AG08396 (cell line): ENCODE data around the gene CLDN4.
A peak's percentile ranks its signal among the peaks of the same experiment; 100 is the strongest.

ENCODE experiments used
- DNase-seq: peaks from one replicate; pipeline ENCODE4 v3.0.0; 2012; ENCODE audit warnings: low spot score, mixed read lengths

The CLDN4 gene

GRCh38 chr7:73872056-73872908, 41.5 kb downstream of the CLDN4 start:
- DNase-seq = no peak

GRCh38 chr7:73876361-73876760, 45.6 kb downstream of the CLDN4 start:
- DNase-seq = no peak

GRCh38 chr7:73876973-73877372, 46.2 kb downstream of the CLDN4 start:
- DNase-seq = no peak

GRCh38 chr7:73879977-73880681, 49.3 kb downstream of the CLDN4 start:
- DNase-seq = peak; percentile 75

GRCh38 chr7:73880755-73881328, 50.0 kb downstream of the CLDN4 start:
- DNase-seq = no peak

- DNase-seq = no peak
These were observed 50.7 kb downstream of the CLDN4 start for GRCh38 chr7:73881352-73882046.

GRCh38 chr7:73882047-73882402, 51.2 kb downstream of the CLDN4 start:
- no peak for DNase-seq
